Glutamatergic neuron (in vitro differentiated cells): ENCODE measurements around the gene ZNF605. TPM values are rescaled to one million over a fixed set of nuclear protein-coding genes. Genes with fewer than 3 reads are reported as not detected.

ENCODE experiments used
- DNase-seq: peaks from one replicate; pipeline ENCODE4 v3.0.0; 2022
- H3K27ac Mint-ChIP-seq: one replicate; pipeline ENCODE4 v1.8.0; 2020; ENCODE audit warnings: mild to moderate bottlenecking, mixed read lengths, inconsistent platforms; ENCODE audit not compliant: unreplicated experiment
- H3K27me3 Mint-ChIP-seq: one replicate; pipeline ENCODE4 v1.8.0; 2020; ENCODE audit warnings: mild to moderate bottlenecking, moderate library complexity, mixed read lengths, inconsistent platforms; ENCODE audit not compliant: unreplicated experiment
- H3K36me3 Mint-ChIP-seq: one replicate; pipeline ENCODE4 v1.8.0; 2020; ENCODE audit warnings: mild to moderate bottlenecking, mixed read lengths, inconsistent platforms; ENCODE audit not compliant: unreplicated experiment
- H3K4me1 Mint-ChIP-seq: one replicate; pipeline ENCODE4 v1.8.0; 2020; ENCODE audit warnings: mild to moderate bottlenecking, low read depth, mixed read lengths, inconsistent platforms; ENCODE audit not compliant: unreplicated experiment
- H3K4me3 Mint-ChIP-seq: one replicate; pipeline ENCODE4 v1.8.0; 2020; ENCODE audit warnings: mild to moderate bottlenecking, mixed read lengths, inconsistent platforms; ENCODE audit not compliant: unreplicated experiment
- H3K9me3 Mint-ChIP-seq: one replicate; pipeline ENCODE4 v1.8.0; 2020; ENCODE audit warnings: mild to moderate bottlenecking, moderate library complexity, mixed read lengths, inconsistent platforms; ENCODE audit not compliant: unreplicated experiment
- total RNA-seq: library from RNA; stranded (reverse); fragmentation: NEBNext Ultra II Directional; extraction: Animal tissue kit (Norgen Biotek cat#: 25700); gene quantifications from one replicate; pipeline ENCODE4 v1.2.1, GENCODE V29; 2021; ENCODE audit not compliant: unreplicated experiment
- TF ChIP-seq, protein P1 (sequence below): fragments of 200-600 bp; sonication (generic); IDR thresholded peaks from one replicate; pipeline ENCODE4 v1.5.0; 2021; ENCODE audit not compliant: partially characterized antibody, unreplicated experiment

Gene ZNF605
- total RNA-seq, 1 donor from 2014 or later: 21.7 TPM

DNA sequence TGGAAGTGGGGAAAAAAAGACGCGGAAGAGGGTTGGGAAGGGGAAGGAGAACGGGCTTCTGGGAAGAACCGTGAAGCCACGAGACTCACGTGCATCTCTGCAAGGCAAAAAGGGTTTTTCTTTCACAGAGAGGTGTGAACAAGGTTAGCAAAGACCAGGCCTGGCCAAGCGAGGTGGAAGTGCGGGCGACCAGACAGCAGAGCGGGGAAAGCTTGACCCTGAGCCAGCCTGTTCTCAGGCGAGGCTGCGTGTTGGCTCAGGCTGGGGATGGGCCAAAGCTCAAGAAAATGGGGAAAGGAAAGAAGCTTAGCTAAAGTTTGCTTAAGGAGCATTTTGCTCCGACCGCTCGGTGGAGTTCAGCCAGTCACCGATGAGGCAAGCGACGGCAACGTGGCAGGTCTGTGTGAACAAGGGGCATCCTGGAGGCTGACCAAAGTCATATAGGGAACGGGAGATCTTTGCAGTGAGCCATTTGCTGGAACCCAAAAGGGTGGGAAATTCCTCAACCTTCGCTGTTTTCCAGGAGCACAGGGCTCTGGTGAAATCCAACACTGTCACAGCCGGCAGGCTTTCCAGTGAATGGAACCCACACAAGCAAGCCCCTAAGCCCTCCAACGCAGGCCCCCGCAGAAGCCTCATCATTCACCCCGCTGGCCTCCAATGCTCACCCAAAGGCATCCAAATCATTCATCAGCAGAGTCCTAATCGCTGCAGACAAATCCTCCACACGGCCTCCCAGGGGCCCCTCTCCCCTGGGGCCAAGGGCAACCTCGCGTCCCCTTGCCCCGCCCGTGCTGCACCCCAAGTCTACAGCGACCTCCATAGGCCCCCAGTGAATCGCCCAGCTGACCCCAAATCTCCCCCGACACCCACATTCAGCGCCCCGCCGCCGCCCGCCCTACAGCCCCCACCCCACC, 754 bp downstream of the ZNF605 start:
- H3K27me3 Mint-ChIP-seq: peaks cover 29% of the 10 kb centered on the region
- H3K36me3 Mint-ChIP-seq: peaks cover 32% of the 10 kb centered on the region
- H3K9me3 Mint-ChIP-seq: peaks cover 41% of the 10 kb centered on the region
- DNase-seq: peak; percentile 18
- peak overlapping the region; percentile 90 for H3K27ac Mint-ChIP-seq
- H3K4me1 Mint-ChIP-seq: peaks cover 8% of the 10 kb centered on the region
- TF ChIP-seq, protein P1, sequence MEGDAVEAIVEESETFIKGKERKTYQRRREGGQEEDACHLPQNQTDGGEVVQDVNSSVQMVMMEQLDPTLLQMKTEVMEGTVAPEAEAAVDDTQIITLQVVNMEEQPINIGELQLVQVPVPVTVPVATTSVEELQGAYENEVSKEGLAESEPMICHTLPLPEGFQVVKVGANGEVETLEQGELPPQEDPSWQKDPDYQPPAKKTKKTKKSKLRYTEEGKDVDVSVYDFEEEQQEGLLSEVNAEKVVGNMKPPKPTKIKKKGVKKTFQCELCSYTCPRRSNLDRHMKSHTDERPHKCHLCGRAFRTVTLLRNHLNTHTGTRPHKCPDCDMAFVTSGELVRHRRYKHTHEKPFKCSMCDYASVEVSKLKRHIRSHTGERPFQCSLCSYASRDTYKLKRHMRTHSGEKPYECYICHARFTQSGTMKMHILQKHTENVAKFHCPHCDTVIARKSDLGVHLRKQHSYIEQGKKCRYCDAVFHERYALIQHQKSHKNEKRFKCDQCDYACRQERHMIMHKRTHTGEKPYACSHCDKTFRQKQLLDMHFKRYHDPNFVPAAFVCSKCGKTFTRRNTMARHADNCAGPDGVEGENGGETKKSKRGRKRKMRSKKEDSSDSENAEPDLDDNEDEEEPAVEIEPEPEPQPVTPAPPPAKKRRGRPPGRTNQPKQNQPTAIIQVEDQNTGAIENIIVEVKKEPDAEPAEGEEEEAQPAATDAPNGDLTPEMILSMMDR: no peak
- peak overlapping the region; percentile 88 for H3K4me3 Mint-ChIP-seq

DNA sequence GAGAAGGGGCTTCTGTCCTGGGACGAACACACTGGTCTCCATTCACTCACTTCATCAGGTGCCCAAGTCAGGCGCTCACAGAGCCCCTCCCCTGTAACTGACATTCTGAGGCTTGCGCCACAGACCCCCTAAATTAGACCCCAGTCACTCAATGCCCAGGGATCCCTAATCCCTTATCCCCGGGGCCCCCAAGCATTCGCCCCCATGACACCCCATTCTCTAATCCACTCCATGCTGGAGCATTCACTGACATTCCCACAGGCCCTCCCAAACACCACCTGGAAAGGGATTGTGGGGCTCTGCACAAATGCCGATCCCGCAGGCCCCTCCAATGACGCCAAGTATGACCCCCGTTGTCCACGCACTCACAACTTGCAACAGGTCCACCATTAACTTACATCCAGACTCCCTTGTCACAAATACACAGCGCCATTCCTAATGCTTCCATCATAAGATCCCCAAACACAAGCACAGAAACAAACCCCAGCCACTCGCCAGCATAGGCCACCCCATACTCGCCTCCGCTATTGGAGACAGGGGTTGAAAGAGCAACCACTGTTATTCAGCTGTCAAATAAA, 1.5 kb downstream of the ZNF605 start:
- peaks cover 41% of the 10 kb centered on the region for H3K9me3 Mint-ChIP-seq
- H3K4me3 Mint-ChIP-seq: peak overlapping the region; percentile 88
- peaks cover 26% of the 10 kb centered on the region for H3K27me3 Mint-ChIP-seq
- H3K27ac Mint-ChIP-seq: peak overlapping the region; percentile 90
- H3K4me1 Mint-ChIP-seq: peaks cover 8% of the 10 kb centered on the region
- no peak for DNase-seq
- TF ChIP-seq, protein P1: no peak
- peaks cover 32% of the 10 kb centered on the region for H3K36me3 Mint-ChIP-seq

DNA sequence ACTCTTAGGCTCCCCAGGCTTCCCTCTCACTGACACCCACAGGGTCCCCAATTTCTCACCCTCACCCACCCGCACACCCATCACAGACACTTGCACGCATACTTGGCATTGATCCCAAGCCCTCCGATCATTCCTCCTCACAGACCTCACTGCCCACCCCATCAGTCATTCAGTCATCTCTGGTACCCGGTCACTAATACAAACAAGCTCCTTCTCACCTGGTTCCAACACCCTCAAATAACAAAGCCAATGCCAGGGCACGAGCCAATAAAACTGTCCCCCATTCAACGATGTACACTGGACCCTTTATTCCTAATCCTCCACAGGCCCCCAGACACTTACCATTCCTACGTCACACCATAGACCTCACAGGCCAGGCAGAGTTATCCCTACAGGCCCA, 2.3 kb downstream of the ZNF605 start:
- no peak for DNase-seq
- H3K9me3 Mint-ChIP-seq: peaks cover 46% of the 10 kb centered on the region
- TF ChIP-seq, protein P1: no peak
- H3K27me3 Mint-ChIP-seq: peaks cover 26% of the 10 kb centered on the region
- peak overlapping the region; percentile 1 for H3K27ac Mint-ChIP-seq
- H3K36me3 Mint-ChIP-seq: peaks cover 38% of the 10 kb centered on the region
- H3K4me3 Mint-ChIP-seq: peak overlapping the region; percentile 9
- H3K4me1 Mint-ChIP-seq: peaks cover 8% of the 10 kb centered on the region

DNA sequence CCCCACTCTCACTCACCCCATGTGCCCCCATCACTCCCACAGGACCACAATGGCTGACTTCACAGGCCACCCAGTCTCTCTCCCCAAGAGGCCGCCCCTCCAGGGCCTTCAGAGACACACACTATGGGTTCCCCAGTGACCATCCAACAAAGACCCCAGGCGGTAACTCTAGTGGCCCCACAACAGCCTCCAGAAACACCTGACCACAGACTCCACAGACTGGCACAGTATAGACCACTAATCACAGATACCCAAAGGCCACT, 3.0 kb downstream of the ZNF605 start:
- no peak overlapping the region for H3K27ac Mint-ChIP-seq
- peaks cover 26% of the 10 kb centered on the region for H3K27me3 Mint-ChIP-seq
- TF ChIP-seq, protein P1: no peak
- DNase-seq: no peak
- H3K4me3 Mint-ChIP-seq: no peak overlapping the region
- H3K4me1 Mint-ChIP-seq: peaks cover 8% of the 10 kb centered on the region
- H3K36me3 Mint-ChIP-seq: peaks cover 44% of the 10 kb centered on the region
- peaks cover 51% of the 10 kb centered on the region for H3K9me3 Mint-ChIP-seq

DNA sequence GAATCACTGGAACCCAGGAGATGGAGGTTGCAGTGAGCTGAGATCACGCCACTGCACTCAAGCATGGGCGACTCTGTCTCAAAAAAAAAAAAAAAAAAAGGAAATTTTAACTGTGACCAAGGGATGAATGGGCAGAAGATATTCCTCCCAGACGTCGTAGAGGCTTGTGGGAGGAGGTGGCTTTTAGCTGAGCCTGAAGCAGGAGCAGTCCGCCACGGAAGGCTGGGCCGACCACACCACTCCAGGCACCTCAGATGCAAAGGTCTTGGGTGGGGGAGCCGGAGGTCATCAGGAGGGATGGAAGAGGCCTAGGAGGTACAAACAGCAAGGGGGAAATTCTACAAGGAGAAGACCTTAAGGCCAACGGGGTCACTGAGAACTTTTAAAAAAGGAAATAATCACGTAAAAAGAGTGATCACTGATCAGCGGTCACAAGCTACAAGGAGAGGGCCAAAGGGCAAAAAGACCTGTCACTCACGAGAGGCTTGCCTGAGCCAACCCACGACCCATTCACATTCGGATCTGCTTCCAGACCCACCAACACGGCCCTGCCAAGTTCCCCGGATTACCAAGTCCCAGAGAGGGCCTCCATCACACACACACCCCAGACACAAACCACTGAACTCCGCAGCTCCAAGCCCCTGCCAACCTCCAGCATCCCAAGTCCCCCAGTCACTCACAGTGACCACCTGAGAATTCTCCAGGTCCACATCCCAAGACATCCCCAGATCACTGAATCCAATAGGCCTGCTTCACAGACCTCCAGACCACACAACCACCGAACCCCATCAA, 3.5 kb downstream of the ZNF605 start:
- Mint-ChIP-seq H3K27ac (no peak overlapping the region), H3K36me3 (peaks cover 47% of the 10 kb centered on the region), H3K27me3 (peaks cover 26% of the 10 kb centered on the region), H3K9me3 (peaks cover 55% of the 10 kb centered on the region), H3K4me1 (peaks cover 8% of the 10 kb centered on the region), H3K4me3 (no peak overlapping the region)
- TF ChIP-seq, protein P1: no peak
- no peak for DNase-seq
